ENCODE data around the gene TFCP2L1.

Gene TFCP2L1

DNA sequence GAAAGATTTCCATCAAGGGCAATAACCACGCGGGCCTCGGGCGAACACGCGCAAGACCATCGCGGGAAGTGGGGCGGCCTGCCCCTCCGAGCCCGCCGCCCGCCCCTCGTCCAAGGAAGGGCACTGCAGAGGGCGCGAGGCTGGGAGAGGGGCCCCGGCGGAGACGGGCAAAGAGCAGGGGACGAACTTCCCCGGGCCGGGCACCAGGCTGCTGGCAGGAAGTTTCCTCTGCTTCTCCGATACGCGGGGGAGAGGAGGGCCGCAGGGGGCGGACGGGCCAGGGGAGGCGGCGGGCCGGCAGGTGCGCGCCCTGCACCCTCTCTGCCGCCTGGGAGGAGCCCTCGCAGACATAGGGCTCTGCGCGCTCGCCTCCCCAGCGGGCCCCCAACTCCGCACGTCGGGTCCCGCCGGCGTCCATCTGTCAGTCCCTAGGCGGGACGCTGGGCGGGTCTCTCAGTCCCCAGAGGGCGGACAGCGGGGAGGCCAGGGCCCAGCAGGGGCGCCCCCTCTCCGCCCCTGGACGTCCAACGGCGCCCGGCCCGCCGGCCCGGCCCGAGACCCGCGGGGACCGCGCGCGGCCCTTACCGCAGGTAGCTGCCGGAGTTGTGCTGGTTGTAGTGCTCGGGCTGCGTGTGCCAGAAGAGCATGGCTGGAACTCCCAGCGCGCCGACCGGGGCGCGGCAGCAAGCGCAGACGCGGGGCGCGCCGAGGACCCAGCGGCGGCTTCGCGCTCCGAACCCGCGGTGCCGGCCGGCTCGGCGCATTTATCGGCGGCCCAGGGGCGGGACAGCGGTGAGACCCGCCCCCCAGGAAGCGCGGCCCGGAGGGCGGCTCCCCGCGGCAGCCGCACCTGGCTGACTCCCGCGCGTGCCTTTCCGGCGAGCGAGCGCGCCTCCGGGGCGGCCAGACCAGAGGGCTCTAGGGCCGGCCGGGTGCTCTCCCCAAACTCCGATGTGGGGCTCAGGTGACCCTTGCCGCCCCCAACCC, at the start of gene TFCP2L1 (continued):
- TF ChIP-seq, protein P1, sequence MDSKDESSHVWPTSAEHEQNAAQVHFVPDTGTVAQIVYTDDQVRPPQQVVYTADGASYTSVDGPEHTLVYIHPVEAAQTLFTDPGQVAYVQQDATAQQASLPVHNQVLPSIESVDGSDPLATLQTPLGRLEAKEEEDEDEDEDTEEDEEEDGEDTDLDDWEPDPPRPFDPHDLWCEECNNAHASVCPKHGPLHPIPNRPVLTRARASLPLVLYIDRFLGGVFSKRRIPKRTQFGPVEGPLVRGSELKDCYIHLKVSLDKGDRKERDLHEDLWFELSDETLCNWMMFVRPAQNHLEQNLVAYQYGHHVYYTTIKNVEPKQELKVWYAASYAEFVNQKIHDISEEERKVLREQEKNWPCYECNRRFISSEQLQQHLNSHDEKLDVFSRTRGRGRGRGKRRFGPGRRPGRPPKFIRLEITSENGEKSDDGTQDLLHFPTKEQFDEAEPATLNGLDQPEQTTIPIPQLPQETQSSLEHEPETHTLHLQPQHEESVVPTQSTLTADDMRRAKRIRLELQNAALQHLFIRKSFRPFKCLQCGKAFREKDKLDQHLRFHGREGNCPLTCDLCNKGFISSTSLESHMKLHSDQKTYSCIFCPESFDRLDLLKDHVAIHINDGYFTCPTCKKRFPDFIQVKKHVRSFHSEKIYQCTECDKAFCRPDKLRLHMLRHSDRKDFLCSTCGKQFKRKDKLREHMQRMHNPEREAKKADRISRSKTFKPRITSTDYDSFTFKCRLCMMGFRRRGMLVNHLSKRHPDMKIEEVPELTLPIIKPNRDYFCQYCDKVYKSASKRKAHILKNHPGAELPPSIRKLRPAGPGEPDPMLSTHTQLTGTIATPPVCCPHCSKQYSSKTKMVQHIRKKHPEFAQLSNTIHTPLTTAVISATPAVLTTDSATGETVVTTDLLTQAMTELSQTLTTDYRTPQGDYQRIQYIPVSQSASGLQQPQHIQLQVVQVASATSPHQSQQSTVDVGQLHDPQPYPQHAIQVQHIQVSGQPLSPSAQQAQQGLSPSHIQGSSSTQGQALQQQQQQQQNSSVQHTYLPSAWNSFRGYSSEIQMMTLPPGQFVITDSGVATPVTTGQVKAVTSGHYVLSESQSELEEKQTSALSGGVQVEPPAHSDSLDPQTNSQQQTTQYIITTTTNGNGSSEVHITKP (tag by site-specific recombination; IDR thresholded peaks at IDR 0.05): no peak
- TF ChIP-seq ZNF837 (tag by site-specific recombination; IDR thresholded peaks at IDR 0.05) (no peak), ZBTB8A (tag by site-specific recombination; IDR thresholded peaks at IDR 0.05) (peak; percentile 92), GLIS2 (tag by site-specific recombination; IDR thresholded peaks at IDR 0.05) (peak; percentile 87), ZNF391 (tag by site-specific recombination; IDR thresholded peaks at IDR 0.05; ENCODE audit: borderline replicate concordance, low read depth) (no peak), ZNF335 (tag by site-specific recombination; conservative IDR thresholded peaks at IDR 0.05) (peak; percentile 89; the same call in 1 of the 2 replicates), ZNF274 (IDR thresholded peaks at IDR 0.05; ENCODE audit: low read length) (no peak), ZNF274 (tag by site-specific recombination; IDR thresholded peaks at IDR 0.05; ENCODE audit: borderline replicate concordance) (no peak), SCRT1 (tag by site-specific recombination; IDR thresholded peaks at IDR 0.05; ENCODE audit: borderline replicate concordance) (no peak), ZNF785 (tag by site-specific recombination; IDR thresholded peaks at IDR 0.05) (no peak), BCL11B (tag by site-specific recombination; IDR thresholded peaks at IDR 0.05; ENCODE audit: low read depth) (no peak), ZNF350 (tag by site-specific recombination; IDR thresholded peaks at IDR 0.05) (no peak)
- TF ChIP-seq, protein P2, sequence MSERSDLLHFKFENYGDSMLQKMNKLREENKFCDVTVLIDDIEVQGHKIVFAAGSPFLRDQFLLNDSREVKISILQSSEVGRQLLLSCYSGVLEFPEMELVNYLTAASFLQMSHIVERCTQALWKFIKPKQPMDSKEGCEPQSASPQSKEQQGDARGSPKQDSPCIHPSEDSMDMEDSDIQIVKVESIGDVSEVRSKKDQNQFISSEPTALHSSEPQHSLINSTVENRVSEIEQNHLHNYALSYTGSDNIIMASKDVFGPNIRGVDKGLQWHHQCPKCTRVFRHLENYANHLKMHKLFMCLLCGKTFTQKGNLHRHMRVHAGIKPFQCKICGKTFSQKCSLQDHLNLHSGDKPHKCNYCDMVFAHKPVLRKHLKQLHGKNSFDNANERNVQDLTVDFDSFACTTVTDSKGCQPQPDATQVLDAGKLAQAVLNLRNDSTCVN (tag by site-specific recombination; optimal IDR thresholded peaks at IDR 0.05): peak; percentile 81
- TF ChIP-seq, protein P3, sequence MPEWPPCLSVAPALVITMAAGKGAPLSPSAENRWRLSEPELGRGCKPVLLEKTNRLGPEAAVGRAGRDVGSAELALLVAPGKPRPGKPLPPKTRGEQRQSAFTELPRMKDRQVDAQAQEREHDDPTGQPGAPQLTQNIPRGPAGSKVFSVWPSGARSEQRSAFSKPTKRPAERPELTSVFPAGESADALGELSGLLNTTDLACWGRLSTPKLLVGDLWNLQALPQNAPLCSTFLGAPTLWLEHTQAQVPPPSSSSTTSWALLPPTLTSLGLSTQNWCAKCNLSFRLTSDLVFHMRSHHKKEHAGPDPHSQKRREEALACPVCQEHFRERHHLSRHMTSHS (tag by site-specific recombination; IDR thresholded peaks at IDR 0.05): no peak
- TF ChIP-seq, protein P4, sequence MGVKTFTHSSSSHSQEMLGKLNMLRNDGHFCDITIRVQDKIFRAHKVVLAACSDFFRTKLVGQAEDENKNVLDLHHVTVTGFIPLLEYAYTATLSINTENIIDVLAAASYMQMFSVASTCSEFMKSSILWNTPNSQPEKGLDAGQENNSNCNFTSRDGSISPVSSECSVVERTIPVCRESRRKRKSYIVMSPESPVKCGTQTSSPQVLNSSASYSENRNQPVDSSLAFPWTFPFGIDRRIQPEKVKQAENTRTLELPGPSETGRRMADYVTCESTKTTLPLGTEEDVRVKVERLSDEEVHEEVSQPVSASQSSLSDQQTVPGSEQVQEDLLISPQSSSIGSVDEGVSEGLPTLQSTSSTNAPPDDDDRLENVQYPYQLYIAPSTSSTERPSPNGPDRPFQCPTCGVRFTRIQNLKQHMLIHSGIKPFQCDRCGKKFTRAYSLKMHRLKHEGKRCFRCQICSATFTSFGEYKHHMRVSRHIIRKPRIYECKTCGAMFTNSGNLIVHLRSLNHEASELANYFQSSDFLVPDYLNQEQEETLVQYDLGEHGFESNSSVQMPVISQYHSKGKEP (tag by site-specific recombination; IDR thresholded peaks at IDR 0.05): no peak
- TF ChIP-seq, protein P5, sequence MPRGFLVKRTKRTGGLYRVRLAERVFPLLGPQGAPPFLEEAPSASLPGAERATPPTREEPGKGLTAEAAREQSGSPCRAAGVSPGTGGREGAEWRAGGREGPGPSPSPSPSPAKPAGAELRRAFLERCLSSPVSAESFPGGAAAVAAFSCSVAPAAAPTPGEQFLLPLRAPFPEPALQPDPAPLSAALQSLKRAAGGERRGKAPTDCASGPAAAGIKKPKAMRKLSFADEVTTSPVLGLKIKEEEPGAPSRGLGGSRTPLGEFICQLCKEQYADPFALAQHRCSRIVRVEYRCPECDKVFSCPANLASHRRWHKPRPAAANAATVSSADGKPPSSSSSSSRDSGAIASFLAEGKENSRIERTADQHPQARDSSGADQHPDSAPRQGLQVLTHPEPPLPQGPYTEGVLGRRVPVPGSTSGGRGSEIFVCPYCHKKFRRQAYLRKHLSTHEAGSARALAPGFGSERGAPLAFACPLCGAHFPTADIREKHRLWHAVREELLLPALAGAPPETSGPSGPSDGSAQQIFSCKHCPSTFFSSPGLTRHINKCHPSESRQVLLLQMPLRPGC (tag by site-specific recombination; IDR thresholded peaks at IDR 0.05): no peak
- TF ChIP-seq, protein P6, sequence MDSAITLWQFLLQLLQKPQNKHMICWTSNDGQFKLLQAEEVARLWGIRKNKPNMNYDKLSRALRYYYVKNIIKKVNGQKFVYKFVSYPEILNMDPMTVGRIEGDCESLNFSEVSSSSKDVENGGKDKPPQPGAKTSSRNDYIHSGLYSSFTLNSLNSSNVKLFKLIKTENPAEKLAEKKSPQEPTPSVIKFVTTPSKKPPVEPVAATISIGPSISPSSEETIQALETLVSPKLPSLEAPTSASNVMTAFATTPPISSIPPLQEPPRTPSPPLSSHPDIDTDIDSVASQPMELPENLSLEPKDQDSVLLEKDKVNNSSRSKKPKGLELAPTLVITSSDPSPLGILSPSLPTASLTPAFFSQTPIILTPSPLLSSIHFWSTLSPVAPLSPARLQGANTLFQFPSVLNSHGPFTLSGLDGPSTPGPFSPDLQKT (IDR thresholded peaks at IDR 0.05; ENCODE audit: borderline replicate concordance, low read depth, low read length): no peak
- TF ChIP-seq, protein P7, sequence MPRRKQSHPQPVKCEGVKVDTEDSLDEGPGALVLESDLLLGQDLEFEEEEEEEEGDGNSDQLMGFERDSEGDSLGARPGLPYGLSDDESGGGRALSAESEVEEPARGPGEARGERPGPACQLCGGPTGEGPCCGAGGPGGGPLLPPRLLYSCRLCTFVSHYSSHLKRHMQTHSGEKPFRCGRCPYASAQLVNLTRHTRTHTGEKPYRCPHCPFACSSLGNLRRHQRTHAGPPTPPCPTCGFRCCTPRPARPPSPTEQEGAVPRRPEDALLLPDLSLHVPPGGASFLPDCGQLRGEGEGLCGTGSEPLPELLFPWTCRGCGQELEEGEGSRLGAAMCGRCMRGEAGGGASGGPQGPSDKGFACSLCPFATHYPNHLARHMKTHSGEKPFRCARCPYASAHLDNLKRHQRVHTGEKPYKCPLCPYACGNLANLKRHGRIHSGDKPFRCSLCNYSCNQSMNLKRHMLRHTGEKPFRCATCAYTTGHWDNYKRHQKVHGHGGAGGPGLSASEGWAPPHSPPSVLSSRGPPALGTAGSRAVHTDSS (tag by site-specific recombination; IDR thresholded peaks at IDR 0.05): no peak
- TF ChIP-seq, protein P8, sequence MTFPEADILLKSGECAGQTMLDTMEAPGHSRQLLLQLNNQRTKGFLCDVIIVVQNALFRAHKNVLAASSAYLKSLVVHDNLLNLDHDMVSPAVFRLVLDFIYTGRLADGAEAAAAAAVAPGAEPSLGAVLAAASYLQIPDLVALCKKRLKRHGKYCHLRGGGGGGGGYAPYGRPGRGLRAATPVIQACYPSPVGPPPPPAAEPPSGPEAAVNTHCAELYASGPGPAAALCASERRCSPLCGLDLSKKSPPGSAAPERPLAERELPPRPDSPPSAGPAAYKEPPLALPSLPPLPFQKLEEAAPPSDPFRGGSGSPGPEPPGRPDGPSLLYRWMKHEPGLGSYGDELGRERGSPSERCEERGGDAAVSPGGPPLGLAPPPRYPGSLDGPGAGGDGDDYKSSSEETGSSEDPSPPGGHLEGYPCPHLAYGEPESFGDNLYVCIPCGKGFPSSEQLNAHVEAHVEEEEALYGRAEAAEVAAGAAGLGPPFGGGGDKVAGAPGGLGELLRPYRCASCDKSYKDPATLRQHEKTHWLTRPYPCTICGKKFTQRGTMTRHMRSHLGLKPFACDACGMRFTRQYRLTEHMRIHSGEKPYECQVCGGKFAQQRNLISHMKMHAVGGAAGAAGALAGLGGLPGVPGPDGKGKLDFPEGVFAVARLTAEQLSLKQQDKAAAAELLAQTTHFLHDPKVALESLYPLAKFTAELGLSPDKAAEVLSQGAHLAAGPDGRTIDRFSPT (tag by site-specific recombination; IDR thresholded peaks at IDR 0.05): peak; percentile 66
- TF ChIP-seq, protein P9, sequence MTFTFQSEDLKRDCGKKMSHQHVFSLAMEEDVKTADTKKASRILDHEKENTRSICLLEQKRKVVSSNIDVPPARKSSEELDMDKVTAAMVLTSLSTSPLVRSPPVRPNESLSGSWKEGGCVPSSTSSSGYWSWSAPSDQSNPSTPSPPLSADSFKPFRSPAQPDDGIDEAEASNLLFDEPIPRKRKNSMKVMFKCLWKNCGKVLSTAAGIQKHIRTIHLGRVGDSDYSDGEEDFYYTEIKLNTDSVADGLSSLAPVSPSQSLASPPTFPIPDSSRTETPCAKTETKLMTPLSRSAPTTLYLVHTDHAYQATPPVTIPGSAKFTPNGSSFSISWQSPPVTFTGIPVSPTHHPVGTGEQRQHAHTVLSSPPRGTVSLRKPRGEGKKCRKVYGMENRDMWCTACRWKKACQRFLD (tag by site-specific recombination; IDR thresholded peaks at IDR 0.05): no peak
